B cell (primary cell): ENCODE results near the gene ABTB2. TPM values are rescaled to one million over a fixed set of nuclear protein-coding genes. Genes with fewer than 3 reads are reported as not detected.

Source experiments
- ATAC-seq: fragments of 200-7000 bp; cut with Tn5 transposase; one replicate; pipeline ENCODE4 v1.10.0; 2021; ENCODE audit warnings: low read depth, mild to moderate bottlenecking, moderate number of reproducible peaks, moderate library complexity
- CTCF ChIA-PET: fragments of 350-600 bp; sonication (Branson Sonifier 250); formaldehyde crosslinking; loops from one replicate; lab custom pipeline; 2021; ENCODE audit warnings: antibody characterized with exemption, inconsistent platforms; lab: Charles Lee
- POLR2A ChIA-PET: fragments of 350-600 bp; sonication (Branson Sonifier 250); formaldehyde crosslinking; loops from one replicate; lab custom pipeline; 2021; ENCODE audit warnings: antibody characterized with exemption; lab: Charles Lee
- DNase-seq: peaks from one replicate; pipeline ENCODE4 v3.0.0; 2013
- H2AFZ ChIP-seq: 2 replicates; pipeline ENCODE4 v1.6.1; 2012; ENCODE audit warnings: mild to moderate bottlenecking, low read depth, low read length; ENCODE audit not compliant: insufficient read depth, poor library complexity, severe bottlenecking
- H3K27ac ChIP-seq, 2 donors: 1 replicate in 1 of 2; 2 replicates in 1 of 2; pipeline ENCODE4 v1.5.1; 2012 to 2013; ENCODE audit warnings: low read length in 2 of 2, mild to moderate bottlenecking in 2 of 2, moderate library complexity in 1 of 2
- H3K27me3 ChIP-seq, 4 experiments: fragments of 200-600 bp in 1 of 4; sonication (generic) in 1 of 4; replicated peaks in 1 of 4; 1 replicate in 2 of 4; 2 replicates in 2 of 4; pipeline versions ENCODE4 v1.6.1 to v1.7.0; 2013 to 2016; ENCODE audit warnings: low read length in 3 of 4, mild to moderate bottlenecking in 2 of 4, mixed read lengths in 1 of 4, moderate library complexity in 1 of 4; ENCODE audit not compliant: insufficient read depth in 4 of 4, control insufficient read depth in 3 of 4; ENCODE audit errors: control extremely low read depth in 1 of 4
- H3K36me3 ChIP-seq, 2 experiments: replicated peaks in 1 of 2; 1 replicate in 1 of 2; 2 replicates in 1 of 2; pipeline versions ENCODE4 v1.6.1 to v1.7.1; 2013; ENCODE audit warnings: low read length in 1 of 2; ENCODE audit not compliant: insufficient read depth in 2 of 2, control insufficient read depth in 1 of 2; ENCODE audit errors: control extremely low read depth in 1 of 2, extremely low read depth in 1 of 2
- H3K4me1 ChIP-seq, 2 donors: fragments of 200-600 bp in 1 of 2; sonication (generic) in 1 of 2; 1 replicate in 1 of 2; 2 replicates in 1 of 2; pipeline versions ENCODE4 v1.5.1 to v1.6.1; 2013 to 2017; ENCODE audit warnings: low read length in 2 of 2; ENCODE audit not compliant: control insufficient read depth in 2 of 2, insufficient read depth in 2 of 2
- H3K4me2 ChIP-seq: replicated peaks from 2 replicates; pipeline ENCODE3; 2012; ENCODE audit warnings: mild to moderate bottlenecking, low read depth, low read length; ENCODE audit not compliant: poor library complexity, severe bottlenecking
- H3K4me3 ChIP-seq, 5 experiments: fragments of 200-600 bp in 1 of 5; sonication (generic) in 1 of 5; 1 replicate in 3 of 5; 2 replicates in 2 of 5; pipeline versions ENCODE4 v1.5.1 to v1.7.0; 2011 to 2016; ENCODE audit warnings: low read length in 4 of 5, mild to moderate bottlenecking in 4 of 5, low read depth in 2 of 5, control low read depth in 1 of 5, moderate library complexity in 1 of 5; ENCODE audit not compliant: insufficient read depth in 1 of 5; ENCODE audit errors: control extremely low read depth in 1 of 5, extremely low read depth in 1 of 5
- H3K79me2 ChIP-seq: fragments of 200-600 bp; sonication (generic); one replicate; pipeline ENCODE4 v1.6.0; 2016; ENCODE audit warnings: low read length; ENCODE audit not compliant: control insufficient read depth, insufficient read depth
- H3K9ac ChIP-seq: fragments of 200-600 bp; sonication (generic); 2 replicates; pipeline ENCODE4 v1.6.1; 2017; ENCODE audit warnings: mild to moderate bottlenecking, low read length, moderate library complexity
- H3K9me3 ChIP-seq, 3 donors: one replicate each; pipeline versions ENCODE4 v1.6.1 to v1.7.1; 2013; ENCODE audit warnings: low read length in 2 of 3; ENCODE audit not compliant: control insufficient read depth in 2 of 3, insufficient read depth in 1 of 3; ENCODE audit errors: control extremely low read depth in 1 of 3
- H4K20me1 ChIP-seq: 2 replicates; pipeline ENCODE4 v1.6.0; 2012; ENCODE audit warnings: mild to moderate bottlenecking, low read length; ENCODE audit not compliant: insufficient read depth, control insufficient read depth, poor library complexity, severe bottlenecking
- H3K27ac Mint-ChIP-seq: one replicate; pipeline ENCODE4 v1.8.0; 2021; ENCODE audit warnings: mixed read lengths
- H3K27me3 Mint-ChIP-seq: one replicate; pipeline ENCODE4 v1.8.0; 2021; ENCODE audit warnings: mixed read lengths
- H3K4me1 Mint-ChIP-seq: one replicate; pipeline ENCODE4 v1.8.0; 2021; ENCODE audit warnings: mixed read lengths
- H3K4me3 Mint-ChIP-seq: one replicate; pipeline ENCODE4 v1.8.0; 2021; ENCODE audit warnings: mixed read lengths
- H3K9me3 Mint-ChIP-seq: one replicate; pipeline ENCODE4 v1.8.0; 2022; ENCODE audit warnings: mixed read lengths; ENCODE audit not compliant: insufficient read depth
- CTCF ChIP-seq: fragments of 200-600 bp; IDR thresholded peaks from one replicate; pipeline ENCODE4 v1.8.0; 2022; ENCODE audit warnings: antibody characterized with exemption, mild to moderate bottlenecking
- EZH2 ChIP-seq: IDR thresholded peaks from 2 replicates; pipeline ENCODE4 v1.6.1; 2012; ENCODE audit warnings: borderline replicate concordance, low read depth, mild to moderate bottlenecking, moderate library complexity, low read length; ENCODE audit not compliant: insufficient read depth, poor library complexity, severe bottlenecking
- WGBS: methylation state at CpG from one replicate; pipeline ENCODE4 v1.1.5; 2013; ENCODE audit warnings: missing lambda C conversion rate; ENCODE audit not compliant: insufficient coverage; 5-methylcytosine and 5-hydroxymethylcytosine counted together
- intact Hi-C: fragments of 100-400 bp; cut with micrococcal nuclease; formaldehyde crosslinking; loops from one replicate; pipeline ENCODE4 v1.10.0; 2022
- polyA plus RNA-seq: library from polyadenylated mRNA; depleted of rRNA; stranded (reverse); fragments of >200 nt; gene quantifications from 2 replicates; pipeline ENCODE4 v1.2.3, GENCODE V29; 2012
- total RNA-seq, 2 donors: library from RNA; stranded (reverse); fragments of 120-200 nt in 1 of 2; gene quantifications; 1 replicate in 1 of 2; 2 replicates in 1 of 2; pipeline versions ENCODE4 v1.2.3 to v1.2.4, GENCODE V29; 2013 to 2022

ABTB2 gene
- total and polyA plus RNA-seq, 2 donors (not counting 1 experiment from before 2014, with no cell fraction given), result 0.30 to 5.9 TPM

GRCh38 chr11:34178209-34178821 is 179.5 kb downstream of the ABTB2 start:
- POLR2A ChIA-PET, result interaction anchor here (0.6 kb wide), 1 partner anchor 69 kb away, joined by 5 read pairs; no protein-coding TSS in a partner anchor
- no peak for DNase-seq

More at GRCh38 chr11:34178209-34178821, 179.5 kb downstream of the ABTB2 start:
- H3K27me3 Mint-ChIP-seq, result no peaks in the 10 kb centered on the region
- H3K27me3 ChIP-seq, result peaks cover 0 to 6% (median 0%) of the 10 kb centered on the region in 4 experiments
- no peak overlapping the region for H2AFZ ChIP-seq
- no peaks in the 10 kb centered on the region for H3K9me3 Mint-ChIP-seq
- CTCF ChIA-PET, result interaction anchor here (0.7 to 1.9 kb wide), 6 partner anchors 19 to 184 kb away, joined by 3 to 9 read pairs (median 4); partner anchors contain the start of gene ABTB2
- H3K79me2 ChIP-seq, result no peaks in the 10 kb centered on the region
- WGBS, result 94% methylated on average over 9 of the region's 10 CpGs
- intact Hi-C loops, result no loop called here
- ATAC-seq, result no peak
- no peaks in the 10 kb centered on the region for H3K36me3 ChIP-seq
- peaks cover 5% of the 10 kb centered on the region for H3K4me1 Mint-ChIP-seq
- no peaks in the 10 kb centered on the region for H3K9me3 ChIP-seq
- H4K20me1 ChIP-seq, result no peaks in the 10 kb centered on the region
- H3K4me3 Mint-ChIP-seq, result no peak overlapping the region
- H3K4me1 ChIP-seq, result peaks cover 0 to 11% of the 10 kb centered on the region in 2 donors
- no peak overlapping the region for H3K4me2 ChIP-seq
- H3K27ac Mint-ChIP-seq, result no peak overlapping the region
- TF ChIP-seq EZH2, result no peak
- no peak for TF ChIP-seq CTCF
- H3K27ac ChIP-seq, result no peak overlapping the region
- no peak overlapping the region for H3K4me3 ChIP-seq
- no peak overlapping the region for H3K9ac ChIP-seq
